ENCODE data around the gene GPRIN2. TPM values are rescaled to one million over a fixed set of nuclear protein-coding genes. Genes with fewer than 3 reads are reported as not detected.

Gene GPRIN2
- total RNA-seq, 6 experiments from 2014 or later, result not detected

GRCh38 chr10:46552526-46553237 is 3.8 kb downstream of the GPRIN2 start:
- Mint-ChIP-seq H3K27me3 (ENCODE audit: insufficient read depth) (peaks cover 21% of the 10 kb centered on the region), H3K4me1 (ENCODE audit: low read depth) (no peaks in the 10 kb centered on the region), H3K9me3 (no peaks in the 10 kb centered on the region), H3K4me3 (no peak overlapping the region), H3K27ac (no peak overlapping the region), H3K36me3 (ENCODE audit: low read depth) (no peaks in the 10 kb centered on the region)
- DNase-seq, result no peak
- TF ChIP-seq, protein P1, sequence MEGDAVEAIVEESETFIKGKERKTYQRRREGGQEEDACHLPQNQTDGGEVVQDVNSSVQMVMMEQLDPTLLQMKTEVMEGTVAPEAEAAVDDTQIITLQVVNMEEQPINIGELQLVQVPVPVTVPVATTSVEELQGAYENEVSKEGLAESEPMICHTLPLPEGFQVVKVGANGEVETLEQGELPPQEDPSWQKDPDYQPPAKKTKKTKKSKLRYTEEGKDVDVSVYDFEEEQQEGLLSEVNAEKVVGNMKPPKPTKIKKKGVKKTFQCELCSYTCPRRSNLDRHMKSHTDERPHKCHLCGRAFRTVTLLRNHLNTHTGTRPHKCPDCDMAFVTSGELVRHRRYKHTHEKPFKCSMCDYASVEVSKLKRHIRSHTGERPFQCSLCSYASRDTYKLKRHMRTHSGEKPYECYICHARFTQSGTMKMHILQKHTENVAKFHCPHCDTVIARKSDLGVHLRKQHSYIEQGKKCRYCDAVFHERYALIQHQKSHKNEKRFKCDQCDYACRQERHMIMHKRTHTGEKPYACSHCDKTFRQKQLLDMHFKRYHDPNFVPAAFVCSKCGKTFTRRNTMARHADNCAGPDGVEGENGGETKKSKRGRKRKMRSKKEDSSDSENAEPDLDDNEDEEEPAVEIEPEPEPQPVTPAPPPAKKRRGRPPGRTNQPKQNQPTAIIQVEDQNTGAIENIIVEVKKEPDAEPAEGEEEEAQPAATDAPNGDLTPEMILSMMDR (IDR thresholded peaks at IDR 0.05), result no peak

DNA sequence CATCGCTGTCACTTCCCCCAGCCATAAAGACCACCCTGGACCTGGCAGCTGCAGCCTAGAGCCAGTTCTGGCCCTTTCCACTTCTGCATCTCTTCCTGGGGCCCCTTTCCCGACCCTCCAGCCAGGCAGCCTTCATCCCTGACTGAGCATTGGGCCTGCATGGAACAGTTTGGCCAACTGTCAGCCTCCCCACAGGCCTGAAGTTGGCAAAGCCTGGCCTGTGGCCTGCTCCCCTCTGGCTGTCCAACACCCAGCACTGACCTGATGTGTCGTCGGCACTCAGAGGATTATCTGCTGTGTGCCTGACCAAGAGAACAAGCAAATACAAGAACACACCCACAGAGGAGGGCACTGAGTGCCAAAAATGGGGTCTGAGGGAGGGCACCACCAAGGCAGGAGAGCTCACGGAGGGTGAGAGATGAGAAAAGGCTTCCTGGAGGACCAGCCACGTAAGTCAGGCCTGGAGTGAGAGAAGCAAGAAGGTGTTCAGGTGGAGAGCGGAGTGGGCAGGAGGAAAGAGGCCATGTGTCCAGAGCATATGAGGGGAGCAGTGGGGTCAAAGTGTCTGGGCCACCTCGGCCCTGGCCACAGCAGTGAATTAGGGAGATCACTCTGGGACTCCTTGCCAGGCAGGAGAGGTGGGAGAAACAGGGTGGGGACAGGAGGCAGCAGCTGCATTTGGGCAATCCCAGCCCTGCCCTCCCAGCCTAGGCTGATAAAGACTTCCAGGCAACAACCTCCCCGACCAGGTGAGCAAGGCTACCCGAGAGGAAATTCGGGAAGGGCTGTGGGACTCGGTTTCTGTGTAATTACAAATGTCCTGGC is 4.5 kb downstream of the GPRIN2 start:
- TF ChIP-seq, protein P1 (IDR thresholded peaks at IDR 0.05), result no peak
- no peaks in the 10 kb centered on the region for H3K4me1 Mint-ChIP-seq (ENCODE audit: low read depth)
- H3K36me3 Mint-ChIP-seq (ENCODE audit: low read depth), result no peaks in the 10 kb centered on the region
- H3K4me3 Mint-ChIP-seq, result no peak overlapping the region
- peaks cover 15% of the 10 kb centered on the region for H3K27me3 Mint-ChIP-seq (ENCODE audit: insufficient read depth)
- DNase-seq, result no peak
- H3K9me3 Mint-ChIP-seq, result no peaks in the 10 kb centered on the region
- H3K27ac Mint-ChIP-seq, result no peak overlapping the region

GRCh38 chr10:46550795-46551700 is 5.4 kb downstream of the GPRIN2 start:
- H3K4me3 Mint-ChIP-seq, result no peak overlapping the region
- no peak overlapping the region for H3K27ac Mint-ChIP-seq
- H3K9me3 Mint-ChIP-seq, result no peaks in the 10 kb centered on the region
- no peaks in the 10 kb centered on the region for H3K4me1 Mint-ChIP-seq (ENCODE audit: low read depth)
- no peak for DNase-seq
- no peaks in the 10 kb centered on the region for H3K36me3 Mint-ChIP-seq (ENCODE audit: low read depth)
- peaks cover 13% of the 10 kb centered on the region for H3K27me3 Mint-ChIP-seq (ENCODE audit: insufficient read depth)
- TF ChIP-seq, protein P1 (IDR thresholded peaks at IDR 0.05), result no peak

GRCh38 chr10:46550076-46550790 is 6.2 kb downstream of the GPRIN2 start:
- Mint-ChIP-seq H3K4me3 (no peak overlapping the region), H3K36me3 (ENCODE audit: low read depth) (no peaks in the 10 kb centered on the region), H3K4me1 (ENCODE audit: low read depth) (no peaks in the 10 kb centered on the region), H3K9me3 (no peaks in the 10 kb centered on the region), H3K27me3 (ENCODE audit: insufficient read depth) (peaks cover 13% of the 10 kb centered on the region), H3K27ac (no peak overlapping the region)
- TF ChIP-seq, protein P1 (IDR thresholded peaks at IDR 0.05), result no peak
- no peak for DNase-seq
